DMS 273 treated with DMSO at 0.1 percent for 48 hours (cell line): ENCODE measurements around the gene INAFM2.

Experiments used
- DNase-seq: peaks from one replicate; lab custom pipeline; 2025; lab: John Stamatoyannopoulos, UW

Gene INAFM2

DNA sequence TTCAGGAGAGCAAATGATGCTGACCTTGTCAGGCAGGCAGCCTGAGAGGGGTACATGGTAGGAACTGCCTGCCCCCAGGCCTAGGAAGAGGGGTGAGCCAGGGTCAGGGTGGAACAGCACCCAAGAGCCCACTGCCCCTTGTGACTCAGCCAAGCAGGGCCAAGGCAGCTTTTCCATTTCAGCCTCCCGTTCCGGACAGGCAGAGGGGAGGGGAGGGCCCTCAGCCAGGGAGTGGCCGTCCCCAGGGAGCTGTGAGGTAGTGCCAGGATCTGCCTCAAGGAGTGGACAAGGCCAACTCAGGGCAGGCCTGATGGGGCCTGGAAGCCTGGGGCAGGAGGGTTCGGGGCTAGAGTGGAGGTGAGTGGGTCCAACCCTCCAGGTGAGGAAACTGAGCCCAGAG is 35.5 kb upstream of the INAFM2 start:
- DNase-seq: no peak

DNA sequence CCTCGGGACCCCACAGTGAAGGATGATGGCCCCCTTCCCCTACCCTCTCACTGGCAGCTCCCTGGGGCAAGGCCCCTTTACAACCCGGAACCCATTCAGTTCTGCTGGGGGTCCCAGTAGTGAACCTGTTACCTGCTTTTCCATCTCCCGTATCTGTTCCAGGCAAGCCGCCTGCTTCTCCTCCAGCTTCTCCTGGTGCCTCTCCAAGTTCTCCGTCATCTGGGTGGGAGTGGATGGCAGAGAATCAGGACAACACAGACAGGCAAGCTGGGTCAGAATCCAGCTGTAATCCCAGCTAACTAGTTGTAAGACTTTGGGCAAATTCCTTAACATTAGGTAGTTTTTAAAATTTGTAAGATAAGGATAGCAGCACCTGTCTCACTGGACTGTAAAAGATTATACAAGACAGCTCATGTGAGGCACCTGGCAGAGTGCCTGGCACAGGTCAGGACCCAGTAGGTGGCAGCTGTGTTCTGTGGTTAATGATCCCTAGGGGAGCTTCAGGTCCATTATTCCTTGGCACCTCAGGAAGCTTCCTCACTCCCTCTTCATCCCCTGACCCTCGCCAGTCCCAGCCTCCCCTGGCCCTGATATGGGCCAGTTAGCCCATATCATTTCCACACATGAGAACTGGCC is 34.2 kb upstream of the INAFM2 start:
- no peak for DNase-seq

DNA sequence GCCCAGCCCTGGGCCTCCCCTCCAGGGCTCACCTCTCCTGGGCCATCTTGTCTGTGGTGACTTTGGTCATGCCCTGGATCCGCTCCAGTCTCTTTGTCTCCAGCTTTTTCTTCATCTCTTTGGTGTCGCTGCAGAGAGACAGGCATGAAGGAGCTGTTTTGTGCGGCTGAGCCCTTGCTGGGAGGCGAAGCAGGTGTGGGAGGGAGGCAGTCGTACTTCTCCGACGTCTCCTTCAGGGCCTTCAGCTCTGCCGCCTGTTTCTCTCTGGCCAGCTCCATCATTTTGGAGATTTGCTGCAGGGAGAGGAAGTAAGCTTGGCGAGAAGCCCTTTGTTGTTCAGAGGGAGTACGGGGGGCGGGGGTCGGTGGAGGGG is 33.0 kb upstream of the INAFM2 start:
- no peak for DNase-seq

DNA sequence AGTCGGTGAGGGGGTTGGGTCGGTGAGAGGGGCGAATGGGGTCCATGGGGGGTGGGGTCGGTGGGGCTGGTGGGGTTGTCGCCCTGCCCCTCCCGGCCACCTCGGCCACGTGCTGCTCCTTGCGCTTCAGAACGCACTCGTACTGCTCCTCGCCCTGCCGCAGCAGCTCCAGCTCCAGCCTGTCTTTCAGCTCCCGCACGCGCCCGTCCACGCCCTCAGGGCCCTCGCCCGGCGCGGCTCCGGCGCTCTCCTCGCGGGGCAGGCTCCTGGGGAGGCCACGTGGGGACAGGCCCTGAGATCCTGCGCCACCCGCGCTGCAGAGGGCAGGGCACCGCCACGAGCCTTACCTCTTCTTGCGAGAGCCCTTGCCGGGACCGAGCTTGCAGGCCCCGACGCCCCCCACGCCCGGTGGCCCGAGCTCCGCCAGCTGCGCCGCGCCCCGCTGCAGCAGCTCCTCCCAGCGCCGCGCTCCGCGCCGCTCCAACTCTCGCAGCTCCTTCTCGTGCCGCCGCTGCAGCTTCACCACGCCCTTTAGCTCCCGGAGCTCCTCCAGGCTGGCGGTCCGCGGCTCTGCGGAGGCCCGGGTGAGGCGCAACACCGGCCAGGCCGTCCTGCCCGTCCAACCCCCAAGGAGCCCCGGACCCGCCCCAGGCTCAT is 32.4 kb upstream of the INAFM2 start:
- no peak for DNase-seq

DNA sequence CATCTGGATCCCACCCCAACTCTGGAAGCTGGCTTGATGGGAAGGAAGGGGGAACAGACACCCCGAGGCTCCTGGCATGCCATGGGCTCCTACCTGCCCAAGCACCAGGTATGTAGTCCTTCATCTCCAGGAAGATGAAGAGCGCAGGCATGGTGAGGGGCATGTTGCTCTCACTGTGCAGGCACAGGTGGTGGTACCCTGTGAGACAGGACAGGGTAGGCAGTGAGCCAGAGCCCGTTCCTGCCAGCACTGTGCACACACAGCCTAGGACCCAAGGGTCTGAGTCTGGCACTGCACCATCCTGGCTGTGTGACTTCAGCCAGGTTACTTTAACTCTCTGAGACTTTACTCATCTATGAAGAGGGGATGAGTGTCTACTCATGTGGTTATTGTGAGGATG is 31.2 kb upstream of the INAFM2 start:
- DNase-seq: no peak

DNA sequence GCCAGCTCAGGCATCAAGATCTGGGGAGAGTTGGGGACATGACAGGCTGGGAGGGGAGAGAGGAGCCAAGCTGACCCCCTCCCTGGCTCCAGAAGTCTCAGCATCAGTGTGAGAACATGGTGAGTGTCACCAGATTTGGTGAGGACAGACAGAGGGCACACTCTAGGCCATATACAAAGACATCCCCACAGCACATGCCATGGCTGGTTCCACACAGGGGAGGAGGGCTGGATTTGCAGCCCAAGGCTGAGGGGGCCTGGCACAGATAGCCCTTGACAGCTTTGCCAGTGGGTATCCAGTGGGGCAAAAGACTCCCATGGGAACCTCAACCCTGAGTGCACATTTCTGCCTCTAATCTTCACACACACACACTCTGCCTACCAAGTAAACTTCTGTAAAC is 30.5 kb upstream of the INAFM2 start:
- DNase-seq: no peak

DNA sequence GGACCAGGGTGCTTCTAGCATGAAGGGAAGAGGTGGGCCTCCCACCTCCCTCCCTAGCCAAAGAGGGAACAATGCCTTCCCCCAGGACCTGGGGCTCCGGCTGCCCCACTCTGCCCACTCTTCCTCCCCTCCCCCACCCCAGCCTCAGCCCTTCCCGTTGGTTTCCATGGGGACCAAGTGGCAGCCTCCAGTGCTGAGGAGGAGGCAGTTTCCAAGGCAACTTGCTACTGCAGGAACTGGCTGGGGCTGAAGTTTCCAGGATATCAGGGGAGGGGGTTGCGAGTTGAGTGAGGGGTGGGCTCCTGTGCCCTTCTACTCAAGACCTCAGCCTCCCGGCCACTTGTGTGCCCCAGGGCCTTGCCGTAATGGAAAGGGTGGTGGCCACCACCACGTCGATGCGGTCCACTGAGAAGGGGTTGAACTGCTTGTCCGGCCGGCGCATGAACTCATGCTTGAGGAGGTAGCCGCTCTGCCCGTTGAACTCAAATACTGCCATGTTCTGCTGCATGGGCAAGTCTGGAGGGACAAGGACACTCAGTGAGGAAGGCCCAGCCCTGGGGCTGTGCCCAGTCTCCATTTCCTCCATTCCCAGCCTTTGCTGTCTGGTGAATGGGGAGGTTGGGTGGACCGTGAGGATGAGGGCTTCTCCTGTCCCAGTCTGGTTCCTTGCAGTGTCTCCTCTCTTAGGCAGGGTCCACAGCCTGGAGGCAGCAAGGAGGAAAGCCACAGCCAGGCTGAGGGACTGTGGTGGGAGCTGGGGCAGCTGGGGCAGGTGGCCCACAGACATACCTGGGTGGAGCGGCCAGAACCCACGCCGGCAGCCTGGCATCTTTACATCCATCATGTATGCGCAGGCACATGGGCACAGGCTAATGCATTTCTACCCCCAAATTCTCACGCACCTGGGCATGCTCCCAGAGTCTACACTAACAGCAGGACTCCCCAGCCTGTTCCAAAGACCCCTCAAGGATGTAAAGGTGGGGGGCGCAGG is 29.3 kb upstream of the INAFM2 start:
- no peak for DNase-seq

DNA sequence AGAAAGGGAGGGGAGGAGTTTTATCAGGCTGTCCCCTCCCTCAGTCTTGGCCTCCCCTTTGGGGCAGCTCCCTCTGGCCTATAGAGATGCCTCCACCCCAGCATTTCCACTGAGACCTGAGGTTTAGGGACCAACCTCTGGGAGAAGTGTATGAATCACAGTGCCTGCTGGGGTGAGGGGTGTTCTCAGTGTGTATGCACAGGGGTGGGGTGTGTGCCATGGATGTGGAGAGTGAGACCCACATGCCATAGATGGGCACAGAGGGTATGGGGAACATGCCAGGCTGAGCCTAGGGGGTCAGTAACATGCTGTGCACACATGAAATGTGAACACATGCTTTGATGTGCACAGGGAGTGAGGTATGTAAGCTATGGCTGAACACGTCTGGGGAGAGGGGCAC is 28.2 kb upstream of the INAFM2 start:
- no peak for DNase-seq

DNA sequence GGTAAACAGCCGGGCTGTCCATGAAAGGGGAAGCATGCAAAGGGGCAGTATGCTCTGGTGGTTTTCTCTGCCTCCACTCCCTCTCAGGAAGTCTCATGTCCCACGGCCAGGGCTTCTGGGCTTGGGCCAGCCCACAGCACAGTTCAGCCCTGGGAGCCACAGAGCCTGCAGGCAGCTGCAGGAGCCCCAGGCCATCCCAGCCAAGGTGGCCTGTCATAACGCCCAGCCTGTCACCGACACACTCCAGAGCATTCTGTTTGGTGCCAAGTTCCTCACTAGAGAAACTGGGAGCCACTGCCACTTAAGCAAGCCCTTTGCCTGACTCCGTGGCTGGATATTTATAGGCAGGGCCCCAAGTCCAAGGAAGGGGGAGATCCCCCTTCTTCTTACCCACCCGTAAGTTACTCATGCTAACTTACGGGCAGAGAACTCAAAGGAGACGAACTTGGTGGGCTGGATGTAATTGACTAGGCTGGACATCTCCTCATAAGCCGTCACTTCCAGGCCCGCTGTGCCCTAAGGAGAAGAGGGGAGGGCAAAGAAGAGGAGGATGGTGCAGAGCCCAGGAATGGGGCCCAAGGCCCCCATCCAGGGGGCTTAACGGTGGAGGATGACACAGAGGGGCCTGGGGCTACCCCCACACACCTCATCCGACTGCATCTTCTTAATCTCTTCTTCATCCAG is 27.5 kb upstream of the INAFM2 start:
- DNase-seq: no peak

DNA sequence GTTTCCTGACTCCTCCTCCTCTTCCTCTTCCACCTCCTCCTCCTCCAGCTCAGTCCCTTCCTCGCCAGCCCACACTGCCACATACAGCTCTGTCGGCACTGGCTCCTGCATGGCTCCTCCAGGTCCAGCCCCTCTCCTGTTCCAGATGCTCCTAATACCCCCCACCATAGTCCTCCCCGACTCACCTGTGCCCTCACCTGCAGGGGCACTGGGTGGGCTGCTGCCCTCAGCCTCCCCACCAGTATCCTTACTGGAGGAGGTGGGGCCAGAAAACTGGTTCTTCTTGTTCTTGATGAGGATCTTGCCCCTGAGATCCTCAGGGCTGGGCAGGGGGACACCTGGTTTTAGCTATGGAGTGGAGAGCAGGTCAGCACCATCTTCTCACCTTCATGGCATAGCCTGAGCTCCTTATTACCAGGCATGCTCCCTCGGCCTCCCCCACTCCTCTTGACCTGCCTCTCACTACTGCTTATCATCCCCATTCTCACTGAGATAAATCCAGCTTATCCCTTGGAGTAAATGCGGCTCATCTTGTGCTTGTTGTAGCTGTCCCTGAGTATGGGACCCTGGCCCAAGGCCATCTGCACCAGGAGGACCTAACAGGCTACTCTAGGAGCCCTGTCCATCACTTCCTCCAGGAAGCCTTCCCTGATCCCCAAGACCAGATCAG is 26.8 kb upstream of the INAFM2 start:
- DNase-seq: no peak

DNA sequence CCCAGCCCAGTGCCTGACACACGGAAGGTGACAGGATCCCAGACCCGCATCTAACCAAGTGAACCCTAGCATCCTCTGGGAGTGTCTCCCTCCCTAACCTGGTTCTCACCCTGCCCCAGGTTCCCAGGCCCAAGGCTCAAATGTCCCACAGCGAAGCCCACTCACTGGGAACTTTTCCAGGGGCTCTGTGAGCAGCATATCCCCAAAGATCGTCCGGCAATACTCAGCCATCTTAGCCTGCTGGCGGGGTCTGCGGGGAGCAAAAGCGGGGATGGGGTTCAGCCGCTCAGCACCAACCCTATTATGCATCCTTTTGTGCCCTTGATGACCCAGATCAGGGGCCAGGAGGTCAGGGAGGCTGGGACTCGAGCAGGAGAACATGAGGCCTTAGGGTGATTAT is 26.1 kb upstream of the INAFM2 start:
- no peak for DNase-seq

DNA sequence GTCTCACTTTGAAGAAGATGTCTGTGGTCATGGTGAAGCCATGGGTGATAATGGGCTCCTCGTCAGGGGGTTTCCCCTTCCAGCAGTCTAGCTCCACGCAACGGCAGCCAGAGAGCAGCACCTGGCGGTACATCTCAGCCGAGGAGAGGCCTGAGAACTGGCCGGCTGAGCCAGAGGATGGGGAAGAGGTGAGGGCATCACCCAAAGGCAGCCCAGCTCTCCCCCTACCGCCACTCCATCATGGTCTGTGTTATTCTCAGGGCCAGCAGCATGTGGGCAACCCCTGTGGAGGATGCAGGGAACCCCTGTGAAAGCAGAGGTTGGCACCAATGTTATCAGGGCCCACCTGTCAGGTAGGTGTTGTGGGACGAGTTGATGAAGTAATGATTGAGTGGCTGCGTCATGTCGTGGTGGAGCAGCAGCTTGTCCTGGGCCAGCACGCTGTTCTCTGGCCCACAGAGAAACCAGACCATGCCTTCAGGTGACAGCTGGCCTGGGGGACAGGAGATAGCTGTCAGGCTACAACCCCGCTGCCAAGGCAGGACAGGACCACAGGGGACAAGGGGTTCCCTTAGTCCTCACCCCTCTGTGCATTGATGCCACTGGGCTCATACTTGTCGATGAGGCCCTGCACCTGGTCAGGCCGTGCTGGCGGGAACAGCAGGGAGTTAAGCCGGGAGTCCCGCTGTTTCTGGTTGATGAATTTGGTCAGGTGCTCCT is 25.1 kb upstream of the INAFM2 start:
- DNase-seq: no peak

DNA sequence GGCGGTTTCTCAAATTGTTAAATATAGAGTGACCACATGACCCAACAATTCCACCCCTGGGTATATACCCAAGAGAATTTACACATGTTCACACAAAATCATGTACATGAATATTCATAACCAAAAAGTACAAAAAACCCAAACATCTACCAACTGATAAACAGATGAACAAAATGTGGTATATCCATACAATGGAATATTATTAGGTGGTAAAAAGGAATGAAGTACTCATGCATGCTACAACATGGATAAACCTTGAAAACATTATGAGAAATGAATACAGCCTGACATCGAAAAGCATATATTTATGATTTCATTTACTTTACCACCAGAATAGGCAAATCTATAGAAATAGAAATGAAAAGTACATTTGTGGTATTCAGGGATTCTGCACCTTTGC is 23.1 kb upstream of the INAFM2 start:
- no peak for DNase-seq

DNA sequence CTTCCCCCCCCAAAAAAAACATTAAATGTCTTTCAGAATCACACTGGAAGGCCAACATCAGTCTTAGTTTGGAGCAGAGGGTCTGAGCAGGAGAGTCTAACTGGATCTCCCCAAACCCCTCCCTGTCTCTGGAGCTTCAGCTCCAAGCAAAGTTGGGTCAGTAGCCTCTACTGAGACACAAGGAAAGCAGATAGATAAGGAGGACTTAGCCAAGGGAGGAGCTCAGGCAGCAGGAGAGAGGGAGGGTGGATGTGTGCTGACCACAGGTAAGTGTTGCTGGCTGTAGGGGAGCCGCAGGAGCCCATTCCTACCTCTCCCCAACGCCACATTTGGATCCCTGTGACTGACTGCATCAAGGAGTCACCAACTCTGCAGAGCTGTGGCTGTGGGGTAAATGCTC is 22.7 kb upstream of the INAFM2 start:
- no peak for DNase-seq

DNA sequence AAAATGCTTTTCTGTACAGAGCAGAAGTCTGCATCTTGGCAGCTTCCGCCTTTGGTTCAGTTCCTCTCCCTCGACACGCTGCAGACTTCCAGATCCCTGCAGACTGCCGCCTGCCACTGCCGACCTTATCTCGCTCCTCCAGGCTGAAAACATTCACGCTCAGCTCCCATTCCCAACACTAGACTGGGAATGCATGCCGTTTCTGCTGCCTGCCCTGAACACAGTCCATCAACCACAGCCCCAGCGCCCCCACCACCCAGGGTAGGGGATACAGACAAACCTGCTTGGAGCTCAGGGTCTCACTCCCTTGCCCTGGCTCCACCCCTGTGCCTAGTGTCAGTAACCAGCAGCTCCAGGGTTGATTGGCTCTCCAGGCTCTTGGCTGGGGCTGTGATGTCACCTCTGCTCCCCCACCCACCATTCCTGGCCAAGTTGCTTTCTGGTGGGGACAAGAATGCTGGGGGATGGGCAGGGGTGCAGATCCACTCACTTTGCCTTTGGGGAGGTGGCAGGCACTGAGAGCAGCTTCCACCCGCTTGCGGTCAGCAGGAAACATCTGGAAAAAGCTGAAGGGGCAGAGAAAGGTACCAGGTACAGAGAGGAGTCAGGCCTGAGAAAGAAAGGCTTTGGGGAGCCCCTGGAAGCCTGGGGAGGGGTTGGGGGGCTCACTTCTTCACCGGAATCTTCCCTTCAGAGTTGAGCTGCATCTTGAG is 21.9 kb upstream of the INAFM2 start:
- no peak for DNase-seq

DNA sequence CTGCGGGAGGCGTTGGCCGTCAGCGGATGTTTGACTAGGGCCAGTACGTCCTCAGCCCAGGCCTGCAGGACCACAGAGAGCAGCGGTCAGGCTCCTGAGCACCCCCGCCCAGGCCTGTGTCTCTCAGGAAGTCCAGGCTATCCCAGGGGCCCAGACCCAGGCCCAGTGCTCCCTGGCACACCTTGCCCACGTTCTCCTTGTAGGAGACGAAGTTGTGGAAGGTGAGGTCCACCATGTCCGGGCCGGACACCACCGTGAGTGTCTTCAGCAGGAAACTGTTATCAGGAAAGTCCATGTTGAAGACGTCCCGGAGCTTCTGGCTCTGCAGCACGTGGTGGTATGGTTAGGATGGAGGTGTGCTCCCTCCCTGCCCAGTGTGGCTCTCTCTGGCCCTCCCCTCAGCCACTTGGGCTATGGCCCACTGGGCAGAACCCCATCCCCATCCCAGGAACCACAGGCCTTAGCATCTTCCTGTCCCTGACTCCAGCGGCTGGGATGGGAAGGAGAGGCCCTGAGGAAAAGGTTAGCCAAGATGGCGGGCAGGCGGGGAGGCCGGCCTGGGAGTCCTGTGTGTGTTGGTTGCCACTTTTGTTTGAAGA is 21.1 kb upstream of the INAFM2 start:
- DNase-seq: no peak

DNA sequence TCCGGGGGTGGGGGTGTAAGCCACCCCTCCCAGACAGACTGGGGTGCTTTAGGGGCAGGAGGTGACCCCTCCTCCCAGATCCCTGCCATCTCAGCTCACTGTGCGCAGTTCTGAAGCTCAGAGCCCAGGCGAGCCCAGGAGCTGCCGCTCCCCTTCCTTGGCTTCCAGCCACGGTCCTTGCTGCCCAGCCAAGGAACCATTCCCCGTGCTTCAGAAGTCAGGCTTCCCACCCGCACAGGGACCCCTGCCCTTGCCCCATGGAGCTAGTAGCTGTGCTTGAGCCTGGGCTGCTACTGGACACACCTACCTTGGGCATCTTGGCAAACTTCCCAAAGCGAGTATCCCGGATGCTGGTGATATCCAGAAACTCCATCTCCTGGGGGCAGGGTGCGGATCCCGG is 20.5 kb upstream of the INAFM2 start:
- DNase-seq: no peak

DNA sequence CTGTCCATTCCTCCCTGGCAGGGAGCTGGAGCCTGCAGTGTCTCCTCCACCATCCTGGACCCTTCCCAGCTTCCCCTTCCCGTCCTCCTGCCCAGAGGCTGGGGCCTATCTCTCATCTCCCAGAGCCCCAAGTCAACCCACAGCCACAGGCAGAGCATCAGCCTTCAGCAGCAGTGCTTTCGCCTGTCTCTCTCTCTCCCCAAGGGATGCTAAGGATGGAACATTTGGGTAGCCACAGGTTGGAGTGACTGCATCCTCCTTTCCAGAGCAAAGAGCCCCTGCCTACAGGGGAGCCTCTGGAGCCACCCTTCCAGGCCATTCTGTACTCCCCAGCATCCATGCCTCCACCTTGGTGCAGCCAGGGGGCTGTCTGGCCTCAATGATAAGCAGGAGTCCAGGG is 19.9 kb upstream of the INAFM2 start:
- no peak for DNase-seq

DNA sequence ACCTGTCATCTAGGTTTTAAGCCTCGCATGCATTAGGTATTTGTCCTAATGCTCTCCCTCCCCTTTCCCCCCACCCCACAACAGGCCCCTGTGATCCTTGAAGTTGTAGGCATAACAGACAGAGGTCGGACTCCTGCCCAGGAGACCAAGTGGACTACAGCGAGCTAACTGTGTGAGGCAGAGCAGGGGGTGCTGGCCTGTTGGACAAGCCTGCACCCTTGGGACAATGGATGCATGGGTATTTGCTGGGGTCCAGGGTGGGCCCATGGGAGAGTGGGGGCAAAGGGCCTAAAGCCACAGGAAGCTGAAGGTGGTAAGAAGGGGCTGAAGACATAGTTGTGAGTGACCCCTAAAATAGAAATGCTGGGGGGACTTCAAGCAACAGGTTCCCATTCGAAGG is 18.2 kb upstream of the INAFM2 start:
- no peak for DNase-seq

DNA sequence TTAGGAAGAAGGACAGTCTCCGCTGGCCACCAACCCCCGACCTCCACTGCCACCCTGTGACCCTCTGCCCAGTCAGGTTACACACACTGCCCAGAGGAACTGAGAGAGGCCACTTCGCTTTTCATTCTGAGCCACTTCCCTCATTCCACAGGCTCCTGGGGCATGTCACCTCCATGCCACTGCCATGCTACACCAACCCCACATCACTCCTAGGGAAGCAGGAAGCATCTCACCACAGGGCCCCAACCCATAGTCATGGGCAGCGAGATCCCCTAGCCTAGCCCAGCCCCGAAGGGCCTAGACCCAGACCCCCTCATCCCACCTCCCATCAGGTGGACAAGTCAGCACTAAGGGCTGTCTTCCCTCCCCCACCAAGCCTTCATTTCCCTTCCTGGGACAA is 17.1 kb upstream of the INAFM2 start:
- DNase-seq: no peak
